Germinal center (tissue), 1 donor: ENCODE results near the gene KRT37.

Experiments used
- DNase-seq: peaks from one replicate; pipeline ENCODE4 v3.0.0; 2012; ENCODE audit warnings: mixed read lengths, low spot score

KRT37 gene

DNA sequence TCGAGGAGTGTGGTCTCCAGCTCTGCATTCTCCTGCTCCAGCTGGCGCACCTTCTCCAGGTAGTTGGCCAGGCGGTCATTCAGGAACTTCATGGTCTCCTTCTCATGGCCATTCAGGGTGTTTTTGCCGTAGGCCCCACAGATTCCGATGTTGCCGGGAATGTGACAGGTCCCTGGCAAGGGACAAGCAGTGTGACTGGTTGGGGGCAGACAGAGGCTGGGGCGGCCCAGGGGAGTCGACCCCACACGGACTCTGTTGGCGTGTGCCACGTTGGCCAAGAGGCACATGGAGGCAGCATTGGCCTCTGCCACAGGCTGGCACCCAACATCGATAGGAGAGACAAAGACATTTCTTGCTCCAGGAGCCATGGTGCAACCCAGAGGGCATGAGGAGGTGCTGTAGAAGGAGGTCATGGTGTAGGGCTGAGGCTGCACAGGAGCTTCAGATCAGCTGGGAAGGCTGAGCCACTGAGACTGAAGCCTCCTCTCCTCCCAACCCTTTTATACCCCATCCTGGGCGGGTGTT is at the start of gene KRT37:
Gene KRT37 (minus strand): TSS at position 475 of the 525 bp plus-strand sequence. CDS start 62 bp downstream, at position 413.
- DNase-seq = no peak

DNA sequence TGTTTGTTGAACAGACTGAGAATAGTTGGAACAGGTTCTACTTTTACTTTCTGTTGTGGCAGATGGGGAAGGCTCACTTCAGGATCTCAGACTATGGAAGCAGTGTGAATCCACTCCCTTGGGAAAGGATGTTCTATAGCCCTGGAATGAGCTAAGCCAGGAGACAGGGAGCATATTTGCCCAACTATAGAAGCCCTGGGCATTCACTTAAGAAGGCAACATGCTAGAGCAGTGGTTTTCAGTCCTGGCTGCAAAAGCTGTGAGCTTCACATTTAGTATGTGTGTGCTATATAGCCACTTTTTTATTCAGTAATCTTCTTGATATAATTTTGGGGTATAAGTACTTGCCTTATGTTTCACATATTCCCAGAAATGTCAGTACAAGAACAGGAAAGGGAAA is 44.0 kb upstream of the KRT37 start:
- DNase-seq = no peak

DNA sequence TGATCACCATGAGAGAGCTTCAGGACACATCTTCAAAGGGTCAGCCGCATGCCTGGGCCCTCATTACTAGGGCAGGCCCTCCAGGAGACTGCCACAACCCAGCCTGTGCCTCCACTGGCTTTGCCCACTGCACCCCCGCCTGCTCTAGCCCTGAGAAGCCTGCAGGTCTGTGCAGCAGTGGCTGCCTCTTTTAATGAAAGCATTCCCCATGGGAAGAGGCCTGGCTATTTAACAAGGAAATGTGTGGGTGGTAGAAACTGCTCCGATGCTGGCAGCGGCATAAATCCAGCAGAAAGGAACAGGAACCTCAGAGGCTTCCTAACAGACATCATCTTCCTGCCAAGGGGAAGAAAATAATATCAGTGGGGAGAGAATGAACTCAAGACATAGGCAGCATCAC is 43.2 kb upstream of the KRT37 start:
- DNase-seq = no peak

DNA sequence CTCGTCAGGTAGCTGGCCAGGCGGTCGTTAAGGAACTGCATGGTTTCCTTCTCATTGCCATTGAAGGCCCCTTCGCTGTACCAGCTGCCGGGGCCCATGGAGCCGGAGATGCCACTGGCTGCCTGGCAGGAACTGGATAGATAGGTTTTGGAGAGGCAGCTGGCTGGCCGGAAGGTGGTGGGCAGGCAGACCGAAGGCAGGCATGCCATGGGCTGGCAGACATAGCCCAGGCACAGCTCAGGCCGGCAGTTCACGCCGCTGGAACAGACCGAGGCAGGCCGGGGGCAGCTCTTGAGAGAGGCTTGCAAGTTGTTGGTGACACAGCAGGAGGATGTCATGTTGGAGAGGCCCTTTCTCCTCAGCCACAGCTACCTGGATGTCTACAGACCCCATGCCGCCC is 42.6 kb upstream of the KRT37 start, which contains the start of gene KRT32:
Gene KRT32 (minus strand): TSS at position 399 of the 400 bp plus-strand sequence. CDS start 61 bp downstream, at position 338.
- no peak for DNase-seq

DNA sequence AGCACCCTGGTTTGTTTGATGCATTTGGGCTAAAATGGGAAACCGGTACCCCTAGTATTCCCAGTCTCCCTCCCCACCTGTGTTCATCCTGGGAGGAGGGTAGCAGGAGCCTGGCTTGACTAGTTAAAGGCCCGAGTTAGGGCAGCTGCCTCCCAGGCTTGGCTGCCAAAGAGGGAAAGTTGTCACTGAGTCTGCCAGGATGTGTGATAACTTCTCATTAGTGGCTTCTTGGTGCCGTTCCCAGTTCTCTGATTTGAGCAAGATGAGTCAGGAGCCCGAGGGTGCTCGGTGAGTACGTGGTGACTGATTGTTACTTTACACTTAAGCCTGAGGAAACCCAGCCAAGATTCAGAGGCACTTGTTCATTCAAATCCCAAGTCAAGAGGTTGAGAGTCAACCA is 40.3 kb upstream of the KRT37 start:
- DNase-seq = no peak

DNA sequence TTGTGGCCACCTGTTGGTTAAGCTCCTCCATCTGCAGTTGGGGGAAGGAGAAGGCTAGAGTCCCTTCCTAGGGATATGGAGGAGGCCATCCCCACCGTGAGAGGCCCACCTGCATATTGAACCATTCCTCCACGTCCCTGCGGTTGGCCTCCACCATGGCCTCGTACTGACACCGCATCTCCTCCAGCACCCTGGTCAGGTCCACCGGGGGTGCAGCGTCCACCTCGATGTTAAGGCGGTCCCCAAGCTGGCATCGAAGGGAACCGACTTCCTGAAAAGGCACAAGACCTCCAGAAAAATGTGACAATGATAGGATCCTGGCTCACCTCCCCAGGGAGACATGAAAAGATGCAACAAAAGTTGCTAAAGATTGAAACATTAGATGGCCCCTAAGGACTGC is 39.8 kb upstream of the KRT37 start:
- no peak for DNase-seq

DNA sequence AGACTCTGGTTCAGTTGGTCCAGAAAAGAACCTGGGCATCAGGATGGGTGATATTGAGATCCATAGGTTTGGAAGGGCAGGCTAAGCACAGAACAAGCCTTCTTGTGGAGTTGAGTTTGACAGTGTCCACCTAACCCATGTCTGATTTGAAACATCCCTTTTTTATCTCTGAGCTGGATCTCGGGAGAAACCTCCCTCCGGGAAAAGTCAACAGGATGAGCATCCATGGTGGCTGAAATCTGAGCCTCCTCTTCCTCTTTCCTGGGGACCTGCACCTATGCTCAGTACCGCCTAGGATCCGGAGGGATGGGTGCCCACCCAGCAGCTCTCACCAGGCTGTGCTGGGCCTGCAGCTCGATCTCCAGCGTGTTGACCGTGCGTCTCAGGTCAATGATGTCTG is 39.4 kb upstream of the KRT37 start:
- DNase-seq = no peak

DNA sequence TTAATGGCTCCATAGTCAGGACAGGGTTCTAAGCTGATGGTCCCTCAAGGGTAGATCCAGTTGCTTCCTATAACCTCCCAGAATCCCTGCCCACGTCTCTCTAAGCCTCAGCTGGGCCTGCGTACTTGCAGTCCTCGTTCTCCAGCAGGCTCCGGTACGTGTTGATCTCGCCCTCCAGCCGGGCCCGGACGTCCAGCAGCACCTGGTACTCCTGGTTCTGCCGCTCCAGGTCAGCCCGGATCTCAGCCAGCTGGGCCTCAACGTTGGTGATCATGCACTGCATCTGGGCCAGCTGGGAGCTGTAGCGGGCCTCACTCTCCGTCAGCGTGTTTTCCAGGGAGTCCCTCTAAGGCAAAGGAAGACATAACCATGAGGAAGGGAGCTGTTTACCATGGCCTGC is 38.3 kb upstream of the KRT37 start:
- DNase-seq = no peak

DNA sequence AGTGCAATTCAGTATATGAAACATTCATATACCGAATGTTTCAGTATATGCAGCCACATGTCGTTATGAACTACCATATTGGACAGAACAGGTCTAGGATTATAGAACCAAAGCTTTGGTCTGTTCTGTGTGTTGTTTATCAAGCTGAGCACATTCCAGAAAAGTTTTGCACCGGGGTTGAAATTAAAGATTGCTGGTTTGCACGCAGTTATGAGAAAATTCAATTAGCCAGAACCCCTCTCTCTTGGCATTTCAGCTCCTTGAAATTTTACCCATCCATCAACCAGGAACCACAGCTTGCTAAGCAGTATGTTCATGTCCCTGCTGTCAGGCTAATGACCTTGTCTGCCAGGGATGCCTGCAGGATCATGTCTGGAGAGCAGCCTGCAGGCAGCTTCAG is 33.3 kb upstream of the KRT37 start:
- no peak for DNase-seq

DNA sequence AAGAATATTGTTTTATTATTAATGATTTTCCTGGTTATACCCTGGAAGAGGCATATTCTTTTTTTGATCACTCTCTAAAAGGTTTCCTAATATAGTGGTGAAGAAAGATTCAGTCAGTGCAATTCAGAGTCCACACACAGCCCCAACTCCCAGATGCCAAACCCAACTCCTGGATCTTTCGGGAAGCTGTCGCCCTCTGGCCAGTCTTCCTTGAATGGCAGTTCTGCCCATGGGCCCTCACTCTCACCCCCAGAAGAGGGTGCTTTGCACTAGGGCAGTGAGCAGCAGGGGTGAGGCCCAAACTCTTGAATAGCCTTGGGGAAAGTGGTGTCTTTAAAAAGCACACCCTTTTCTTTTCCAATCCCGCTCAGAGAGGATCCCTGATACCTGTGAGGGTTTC is 31.8 kb upstream of the KRT37 start:
- DNase-seq = no peak

DNA sequence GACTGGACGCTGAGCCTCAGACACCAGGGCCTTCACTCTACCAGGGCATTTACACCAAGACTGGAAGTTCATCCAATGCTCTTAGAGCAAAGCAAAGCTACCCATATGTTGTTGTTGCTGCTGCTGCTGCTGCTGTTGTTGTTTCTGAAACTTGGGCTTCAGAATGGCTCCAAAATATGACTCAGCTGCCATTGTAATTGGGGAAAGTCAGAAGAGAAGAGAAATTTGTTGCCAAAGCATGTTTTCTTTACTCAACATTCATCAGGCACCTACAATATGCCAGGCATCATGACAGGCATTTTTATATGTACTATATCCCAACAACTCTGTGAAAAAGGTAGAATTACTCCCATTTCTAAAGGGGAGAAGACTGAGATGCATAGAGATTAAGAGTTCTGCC is 30.9 kb upstream of the KRT37 start:
- DNase-seq = no peak

DNA sequence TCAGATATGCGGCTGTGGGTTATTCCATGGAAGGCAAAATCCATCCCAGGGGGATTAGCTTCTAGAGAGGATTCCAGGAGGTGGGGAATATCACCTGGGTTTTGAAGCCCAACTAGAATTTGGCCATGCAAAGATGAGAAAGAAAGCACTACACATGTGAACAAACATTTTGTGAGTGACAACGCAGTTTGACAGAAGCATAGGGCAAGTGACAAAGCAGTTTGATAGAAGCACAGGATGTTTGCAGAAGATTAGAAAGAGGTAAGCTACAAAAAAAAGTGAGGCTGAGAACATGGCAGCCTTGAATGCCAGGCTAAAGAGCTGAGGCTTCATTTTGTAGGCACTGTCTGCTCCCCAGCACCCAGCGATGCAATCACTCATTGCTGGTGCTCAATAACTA is 28.7 kb upstream of the KRT37 start:
- DNase-seq = no peak

DNA sequence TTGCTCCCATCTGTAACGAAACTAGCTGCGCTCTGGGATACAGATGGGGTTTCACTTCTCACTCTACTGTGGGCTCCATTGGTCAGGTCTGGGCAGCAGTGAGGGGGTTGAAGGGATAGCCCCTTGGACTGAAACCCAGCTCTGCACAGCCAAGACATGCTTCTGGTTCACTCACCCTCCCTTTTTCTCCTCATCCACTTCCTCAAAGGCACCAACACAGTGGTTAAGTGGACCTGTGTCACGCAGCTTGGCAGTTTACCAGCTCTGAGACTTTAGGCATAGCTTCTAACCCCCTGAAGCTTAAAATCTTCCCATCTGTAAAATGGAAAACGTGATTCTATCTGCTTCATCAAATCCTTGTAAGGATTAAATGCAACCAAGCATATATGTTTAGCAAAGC is 27.9 kb upstream of the KRT37 start:
- DNase-seq = no peak

DNA sequence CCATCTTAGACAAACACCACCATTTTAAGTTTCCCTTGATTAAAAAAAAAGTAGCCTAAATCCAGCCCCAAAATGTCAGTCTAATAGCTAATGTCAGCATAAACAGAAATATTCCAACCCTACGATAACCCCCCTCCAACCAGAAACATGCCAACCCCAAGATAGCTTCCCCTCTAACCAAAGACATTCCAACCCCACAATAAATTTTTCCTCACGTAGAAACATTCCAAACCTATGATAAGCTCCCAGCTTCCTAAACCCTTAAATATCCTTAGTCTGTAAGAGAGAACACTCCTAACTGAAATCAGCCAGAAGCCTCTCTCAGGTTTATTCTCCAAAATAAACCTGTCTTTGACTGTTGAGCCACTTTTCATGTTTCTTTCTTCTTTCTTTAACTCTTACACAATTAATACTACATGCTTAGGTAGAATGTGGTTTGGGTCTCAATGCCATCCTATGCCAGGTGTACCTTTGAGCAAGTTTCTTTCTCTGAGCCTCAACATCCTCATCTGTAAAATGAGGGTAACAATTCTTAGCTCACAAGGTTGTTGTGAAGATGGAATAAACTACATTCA is 26.9 kb upstream of the KRT37 start:
- DNase-seq = no peak

DNA sequence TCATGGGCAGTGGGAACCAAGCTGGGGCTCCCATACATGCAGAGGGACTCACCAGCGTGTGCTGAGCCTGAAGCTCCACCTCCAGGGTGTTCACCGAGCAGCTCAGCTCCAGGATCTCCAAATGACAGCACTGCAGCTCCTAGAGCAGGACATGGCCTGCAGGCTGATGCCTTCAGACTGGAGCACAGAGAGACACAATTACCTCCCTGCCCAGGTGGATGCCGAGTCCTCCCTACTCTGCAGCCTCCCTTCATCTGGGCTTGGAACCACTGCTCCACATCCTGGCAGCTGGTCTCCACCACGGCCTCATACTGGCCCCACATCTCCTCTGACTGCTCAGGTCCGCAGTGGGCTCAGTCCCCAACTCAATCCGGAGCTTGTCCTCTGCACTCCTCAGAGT is 24.6 kb upstream of the KRT37 start:
- DNase-seq = no peak

DNA sequence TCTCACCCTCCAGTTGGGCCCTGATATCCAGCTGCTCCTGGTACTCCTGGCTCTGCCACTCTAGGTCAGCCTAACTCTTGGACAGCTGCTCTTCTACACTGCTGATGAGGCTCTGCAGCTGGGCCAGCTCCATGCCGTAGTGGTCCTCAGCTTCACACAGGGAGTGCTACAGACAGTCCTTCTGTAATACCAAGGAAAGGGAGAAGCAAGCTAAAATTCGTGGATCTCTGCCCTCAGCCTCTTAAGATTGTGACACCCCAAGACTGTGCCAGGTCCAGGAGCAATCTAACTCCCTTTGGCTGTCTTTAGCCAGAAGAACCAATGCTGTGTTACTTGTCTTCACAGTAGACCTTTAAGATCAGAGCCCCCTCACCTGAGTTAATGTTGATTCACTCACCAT is 24.1 kb upstream of the KRT37 start:
- no peak for DNase-seq

DNA sequence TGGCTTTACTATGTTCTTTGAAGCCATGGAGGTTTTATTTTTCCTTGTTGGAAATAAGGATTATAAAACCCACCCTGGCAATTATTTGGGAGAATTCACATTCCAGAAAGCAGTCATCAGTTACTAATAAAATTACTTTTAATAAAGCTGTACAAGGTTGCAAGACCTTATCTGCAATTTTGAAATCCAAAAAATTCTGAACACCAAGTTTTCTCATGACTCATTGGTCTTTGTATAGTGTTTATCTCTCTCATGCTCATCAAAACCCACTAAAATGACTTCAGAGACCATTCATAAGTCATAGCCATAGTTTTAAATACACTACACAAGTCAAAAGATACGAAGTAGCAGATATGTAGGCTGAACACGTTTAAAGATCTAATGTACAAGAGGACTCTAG is 22.4 kb upstream of the KRT37 start:
- no peak for DNase-seq

DNA sequence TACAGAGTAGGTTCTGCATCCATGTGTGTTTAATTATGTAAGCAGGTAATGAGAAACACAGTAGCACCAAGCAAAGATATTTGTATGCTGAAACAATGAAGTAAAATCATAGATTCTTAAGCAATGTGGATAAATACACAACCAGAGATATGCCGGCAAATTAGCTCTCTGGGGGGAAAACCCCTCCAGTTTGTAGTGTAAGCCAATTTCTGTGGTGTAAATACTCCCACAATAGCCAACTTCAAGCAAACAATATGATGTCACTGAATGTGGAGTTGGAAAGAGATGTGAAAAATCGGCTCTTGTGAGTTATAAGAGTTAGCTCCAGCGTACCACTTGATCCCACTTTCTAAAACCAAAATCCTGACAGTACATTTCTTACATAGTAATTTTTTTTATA is 20.3 kb upstream of the KRT37 start:
- no peak for DNase-seq

DNA sequence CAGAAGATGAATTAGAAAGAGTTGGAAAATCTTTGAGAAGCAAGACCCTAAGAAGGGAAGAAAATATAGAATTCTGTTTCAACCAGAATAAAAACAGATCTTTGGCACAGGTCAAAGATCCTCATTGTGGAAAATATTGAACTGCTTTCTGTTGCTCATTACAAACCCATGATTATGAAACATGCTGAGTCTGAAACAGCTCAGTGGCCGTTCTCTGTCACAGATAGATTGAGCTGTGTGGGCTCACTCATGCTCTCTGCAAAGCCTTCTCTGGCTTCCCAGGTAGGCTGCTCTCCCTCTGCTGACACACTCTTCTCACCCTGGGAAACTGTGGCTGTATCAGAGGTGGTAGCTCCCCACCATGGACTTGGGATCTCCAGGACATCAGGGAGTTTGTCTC is 19.8 kb upstream of the KRT37 start:
- no peak for DNase-seq

DNA sequence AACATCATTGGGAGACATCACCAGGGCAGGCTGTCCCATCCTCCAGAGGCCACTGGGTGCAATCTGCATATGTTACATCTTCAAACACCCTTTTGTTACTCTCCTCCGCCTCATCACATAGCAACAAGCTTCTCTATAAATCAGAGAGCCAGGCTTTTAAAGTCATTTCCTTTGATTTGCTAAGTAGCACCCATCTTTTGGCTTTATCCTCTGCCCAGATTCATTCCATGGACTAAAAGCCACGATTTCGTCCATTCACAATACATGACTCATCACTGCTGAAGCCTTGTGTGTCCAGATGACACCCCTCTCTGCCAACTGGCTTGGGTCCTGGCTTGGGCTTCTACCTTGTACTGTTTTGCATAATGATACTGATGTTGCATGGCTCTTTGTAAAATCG is 18.4 kb upstream of the KRT37 start:
- DNase-seq = no peak

DNA sequence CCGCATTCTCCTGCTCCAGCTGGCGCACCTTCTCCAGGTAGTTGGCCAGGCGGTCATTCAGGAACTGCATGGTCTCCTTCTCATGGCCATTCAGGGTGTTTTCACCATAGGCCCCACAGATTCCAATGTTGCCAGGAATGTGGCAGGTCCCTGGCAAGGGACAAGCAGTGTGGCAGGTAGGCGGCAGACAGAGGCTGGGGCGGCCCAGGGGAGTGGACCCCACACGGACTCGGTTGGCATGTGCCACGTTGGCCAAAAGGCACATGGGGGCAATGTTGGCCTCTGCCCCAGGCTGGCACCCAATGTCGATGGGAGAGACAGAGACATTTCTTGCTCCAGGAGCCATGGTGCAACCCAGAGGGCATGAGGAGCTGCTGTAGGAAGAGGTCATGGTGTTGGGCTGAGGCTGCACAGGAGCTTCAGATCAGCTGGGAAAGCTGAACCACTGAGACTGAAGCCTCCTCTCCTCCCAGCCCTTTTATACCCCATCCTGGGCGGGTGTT is 16.2 kb upstream of the KRT37 start, which contains the start of gene KRT38:
Gene KRT38 (minus strand): TSS at position 453 of the 503 bp plus-strand sequence. CDS start 62 bp downstream, at position 391.
- DNase-seq = no peak

DNA sequence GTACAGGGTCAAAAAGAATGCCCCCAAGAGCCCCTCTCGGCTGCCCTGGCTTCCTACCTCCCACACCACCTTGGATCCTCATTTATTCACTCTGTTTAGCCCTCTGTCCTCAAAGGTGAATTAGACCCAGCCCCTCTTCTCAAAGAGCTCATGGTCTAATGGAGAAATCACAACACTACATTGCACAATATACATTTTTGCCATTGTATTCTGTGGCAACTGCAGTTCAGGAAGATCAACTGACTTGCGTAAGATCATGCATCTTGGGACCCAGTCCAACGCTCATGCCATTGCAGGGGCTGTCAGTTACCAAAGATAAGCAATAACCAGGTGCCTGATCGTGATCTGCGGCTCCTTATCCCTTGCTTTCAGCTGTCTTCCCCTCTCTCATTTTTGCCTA is 15.0 kb upstream of the KRT37 start:
- DNase-seq = no peak

DNA sequence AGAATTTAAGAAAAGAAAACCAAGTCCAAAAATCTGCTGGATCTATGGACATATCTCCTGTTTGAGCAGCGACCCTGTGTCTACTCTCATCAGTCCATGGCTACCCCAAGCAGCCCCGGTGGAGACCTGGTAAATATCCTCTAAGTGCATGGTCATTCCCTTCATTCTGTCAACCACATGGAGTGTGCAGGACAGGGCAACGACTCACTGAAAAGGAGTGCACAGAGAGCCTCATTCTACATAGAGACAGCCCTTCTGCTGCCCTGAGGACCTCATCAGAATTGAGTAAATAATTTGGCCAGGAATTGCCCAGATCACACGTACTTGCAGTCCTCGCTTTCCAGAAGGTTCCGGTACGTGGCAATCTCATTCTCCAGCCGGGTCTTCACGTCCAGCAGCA is 13.4 kb upstream of the KRT37 start:
- no peak for DNase-seq

DNA sequence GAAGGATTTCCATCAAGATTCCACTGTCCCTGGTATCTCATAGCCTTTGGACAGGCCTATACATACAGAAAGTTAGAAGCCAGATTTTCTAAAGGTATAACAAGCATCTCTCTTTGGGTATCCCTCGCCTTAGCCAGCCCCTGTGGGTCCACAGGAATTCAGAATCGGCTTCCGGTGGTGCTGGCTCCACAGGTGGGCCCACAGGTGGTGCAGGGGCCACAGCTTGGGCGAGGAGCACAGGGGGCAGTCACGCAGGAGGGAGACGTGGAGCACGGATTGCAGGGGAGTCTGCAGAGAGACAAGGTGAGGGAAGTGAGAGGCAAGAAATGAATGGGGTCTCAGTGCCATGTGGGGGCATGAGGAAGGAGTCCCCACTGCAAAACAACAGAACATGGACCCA is 12.9 kb upstream of the KRT37 start:
- DNase-seq = no peak
